K562 (cell line): ENCODE results near the gene ATAD5.

Experiments used
- CTCF ChIP-seq, 3 experiments: IDR thresholded peaks in 2 of 3; conservative IDR thresholded peaks in 1 of 3; 2 replicates each; pipeline ENCODE4 v1.5.1; 2011 to 2012; ENCODE audit warnings: low read length in 3 of 3, mild to moderate bottlenecking in 3 of 3, control low read depth in 2 of 3, improper control_type of control experiment in 1 of 3, inconsistent platforms in 1 of 3, low read depth in 1 of 3, mixed read lengths in 1 of 3, moderate library complexity in 1 of 3; ENCODE audit not compliant: insufficient read depth in 2 of 3
- MCM3 ChIP-seq: fragments of 450-650 bp; IDR thresholded peaks from 2 replicates; pipeline ENCODE4 v1.6.1; 2016
- NELFE ChIP-seq: IDR thresholded peaks from 2 replicates; pipeline ENCODE4 v1.6.1; 2011; ENCODE audit warnings: mild to moderate bottlenecking; ENCODE audit not compliant: insufficient read depth, insufficient read length
- SETDB1 ChIP-seq: IDR thresholded peaks from one replicate; pipeline ENCODE4 v1.6.1; 2012; ENCODE audit warnings: low read length, control low read depth, inconsistent platforms

- TF ChIP-seq SETDB1 (no peak), MCM3 (no peak), CTCF (IDR thresholded peaks at IDR 0.05 in 2 of 3, conservative IDR thresholded peaks at IDR 0.05 in 1 of 3; ENCODE audit: insufficient read depth in 2 of 3, low read depth in 1 of 3, low read length in 3 of 3) (no peak), NELFE (no peak)
These were observed 815 bp downstream of the ATAD5 start for GRCh38 chr17:30832438-30833124.
